GM20431 (cell line): ENCODE results near the gene OTUD5.
"Not testable (repeated sequence)": the region's sequence is repeated elsewhere in the genome, so short reads cannot be mapped to it uniquely, and the experiment has no call there.

Experiments
- in situ Hi-C: fragments of 300-500 bp; cut with MseI, MboI; formaldehyde crosslinking; loops from one replicate; pipeline ENCODE4 v1.15.0; 2020; ENCODE audit warnings: low sequenced_read_pairs; ENCODE audit not compliant: unreplicated experiment

OTUD5 gene

GRCh38 chrX:48891402-48892288 is 65.8 kb downstream of the OTUD5 start:
- in situ Hi-C loops: no loop called here

- in situ Hi-C loops: no loop called here
These were observed 66.4 kb downstream of the OTUD5 start for GRCh38 chrX:48890934-48891401.

- in situ Hi-C loops: no loop called here
These were observed 67.0 kb downstream of the OTUD5 start for GRCh38 chrX:48890296-48890925.

- in situ Hi-C loops: not testable (repeated sequence)
These were observed 70.8 kb downstream of the OTUD5 start for GRCh38 chrX:48886586-48886985.

GRCh38 chrX:48883729-48884128 is 73.7 kb downstream of the OTUD5 start:
- in situ Hi-C loops: no loop called here

- in situ Hi-C loops: not testable (repeated sequence)
These were observed 80.5 kb downstream of the OTUD5 start for GRCh38 chrX:48876944-48877343.
